CD4-positive, alpha-beta memory T cell (primary cell): ENCODE results near the gene TNNC1. TPM values are rescaled to one million over a fixed set of nuclear protein-coding genes. Genes with fewer than 3 reads are reported as not detected.

Experiments used
- CTCF ChIA-PET: fragments of 350-600 bp; sonication (Branson Sonifier 250); formaldehyde crosslinking; loops from one replicate; lab custom pipeline; 2021; ENCODE audit warnings: inconsistent platforms; ENCODE audit not compliant: partially characterized antibody; lab: Charles Lee
- POLR2A ChIA-PET: fragments of 350-600 bp; sonication (Branson Sonifier 250); formaldehyde crosslinking; loops from one replicate; lab custom pipeline; 2021; ENCODE audit not compliant: partially characterized antibody; lab: Charles Lee
- DNase-seq, 5 donors: peaks; one replicate each; pipeline versions ENCODE4 v3.0.0 to v3.0.0-alpha.2; 2020 to 2022; ENCODE audit warnings: mixed read lengths in 1 of 5
- H3K27ac ChIP-seq: one replicate; pipeline ENCODE4 v1.7.0; 2013; ENCODE audit warnings: low read depth, low read length
- H3K27me3 ChIP-seq: 2 replicates; pipeline ENCODE4 v1.7.0; 2013; ENCODE audit warnings: mild to moderate bottlenecking, low read length, moderate library complexity; ENCODE audit not compliant: insufficient read depth
- H3K36me3 ChIP-seq: 2 replicates; pipeline ENCODE4 v1.7.0; 2013; ENCODE audit warnings: mild to moderate bottlenecking, low read length, moderate library complexity; ENCODE audit not compliant: insufficient read depth
- H3K4me1 ChIP-seq: 2 replicates; pipeline ENCODE4 v1.7.0; 2013; ENCODE audit warnings: mild to moderate bottlenecking, low read length, moderate library complexity; ENCODE audit not compliant: insufficient read depth
- H3K4me3 ChIP-seq, 2 donors: one replicate each; pipeline ENCODE4 v1.7.0; 2013; ENCODE audit warnings: low read length in 2 of 2, mild to moderate bottlenecking in 1 of 2
- H3K9me3 ChIP-seq, 2 donors: one replicate each; pipeline ENCODE4 v1.7.0; 2013; ENCODE audit warnings: low read length in 2 of 2, control low read depth in 1 of 2; ENCODE audit not compliant: control insufficient read depth in 1 of 2
- H3K27ac Mint-ChIP-seq, 7 donors: one replicate each; pipeline ENCODE4 v1.8.0; 2020 to 2021; ENCODE audit warnings: mixed read lengths in 7 of 7, mild to moderate bottlenecking in 6 of 7, inconsistent platforms in 3 of 7, moderate library complexity in 3 of 7
- H3K27me3 Mint-ChIP-seq, 2 donors: one replicate each; pipeline ENCODE4 v1.8.0; 2020 to 2021; ENCODE audit warnings: mixed read lengths in 2 of 2
- H3K36me3 Mint-ChIP-seq, 2 donors: one replicate each; pipeline ENCODE4 v1.8.0; 2020 to 2021; ENCODE audit warnings: mixed read lengths in 2 of 2, inconsistent platforms in 1 of 2, mild to moderate bottlenecking in 1 of 2
- H3K4me1 Mint-ChIP-seq, 4 donors: one replicate each; pipeline ENCODE4 v1.8.0; 2020 to 2021; ENCODE audit warnings: mixed read lengths in 4 of 4, mild to moderate bottlenecking in 1 of 4
- H3K4me3 Mint-ChIP-seq, 8 donors: one replicate each; pipeline ENCODE4 v1.8.0; 2020 to 2021; ENCODE audit warnings: mixed read lengths in 8 of 8, mild to moderate bottlenecking in 7 of 8, moderate library complexity in 6 of 8, inconsistent platforms in 3 of 8
- H3K9me3 Mint-ChIP-seq, 8 donors: one replicate each; pipeline ENCODE4 v1.8.0; 2020 to 2021; ENCODE audit warnings: mixed read lengths in 8 of 8, mild to moderate bottlenecking in 5 of 8, inconsistent platforms in 3 of 8, moderate library complexity in 1 of 8
- intact Hi-C: fragments of 100-400 bp; cut with micrococcal nuclease; formaldehyde crosslinking; loops from one replicate; pipeline ENCODE4 v1.15.1; 2023
- polyA plus RNA-seq, 2 donors: library from polyadenylated mRNA; unstranded; fragments of 300-500 nt; fragmentation: Illumina TruSeq; gene quantifications; one replicate each; pipeline ENCODE4 v1.2.3, GENCODE V29; 2021
- total RNA-seq, 2 experiments: library from RNA; stranded (reverse); gene quantifications; one replicate each; pipeline ENCODE4 v1.2.3, GENCODE V29; 2021

The TNNC1 gene
- total and polyA plus RNA-seq, 4 experiments from 2014 or later: 0.92 to 7.1 (median 5.3) TPM; not detected in 1

DNA sequence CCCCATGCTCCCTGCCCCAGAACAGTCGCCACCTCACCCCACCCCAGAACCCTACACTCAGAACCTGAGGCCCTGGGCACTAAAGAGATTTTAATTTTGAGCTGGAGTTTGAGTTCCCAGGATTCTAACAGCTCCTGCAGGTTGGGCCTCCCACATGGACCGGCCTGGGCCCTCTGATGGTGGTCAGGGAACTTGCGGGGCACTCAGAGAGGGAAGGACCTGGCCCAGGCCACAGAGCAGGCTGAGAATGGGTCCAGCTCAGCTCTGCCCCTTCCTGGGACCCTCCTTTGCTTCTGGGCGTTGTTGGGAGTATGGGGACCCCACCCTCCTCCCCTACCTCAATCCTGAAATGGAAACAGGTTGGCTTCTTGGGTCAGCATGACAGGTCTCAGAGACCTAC lies 7.8 kb downstream of the TNNC1 start:
- Mint-ChIP-seq H3K27ac (no peak overlapping the region), H3K27me3 (no peaks in the 10 kb centered on the region), H3K9me3 (no peaks in the 10 kb centered on the region), H3K36me3 (no peaks in the 10 kb centered on the region), H3K4me3 (no peak overlapping the region), H3K4me1 (peaks cover 6 to 16% (median 12%) of the 10 kb centered on the region in 4 donors)
- Histone ChIP-seq H3K27ac (no peak overlapping the region), H3K27me3 (no peaks in the 10 kb centered on the region), H3K4me1 (peaks cover 14% of the 10 kb centered on the region), H3K4me3 (no peak overlapping the region), H3K9me3 (no peaks in the 10 kb centered on the region), H3K36me3 (no peaks in the 10 kb centered on the region)
- POLR2A ChIA-PET: interaction anchor here (0.9 to 2.3 kb wide), 3 partner anchors 9 to 158 kb away, joined by 3 to 13 read pairs (median 5); partner anchors contain the start of genes GLYCTK, NISCH and TNNC1
- CTCF ChIA-PET: interaction anchor here (0.6 to 7.1 kb wide), 16 partner anchors 8 to 445 kb away, joined by 3 to 107 read pairs (median 4); partner anchors contain the start of genes NISCH, TLR9 and TNNC1
- intact Hi-C loops: loop anchor here (2.0 to 5.0 kb wide), 2 partner anchors 215 to 224 kb away; no protein-coding TSS in a partner anchor
- no peak for DNase-seq

- no peaks in the 10 kb centered on the region for H3K9me3 ChIP-seq
- Mint-ChIP-seq H3K27ac (peak within 1 kb of the TSS in 3 of 7 donors; percentile 10 to 76 (median 32)), H3K4me3 (peak within 1 kb of the TSS in 3 of 8 donors; percentile 8 to 29 (median 12)), H3K27me3 (no peaks in the 10 kb centered on the region), H3K4me1 (peaks cover 6 to 16% (median 12%) of the 10 kb centered on the region in 4 donors), H3K9me3 (no peaks in the 10 kb centered on the region), H3K36me3 (no peaks in the 10 kb centered on the region)
- ChIA-PET CTCF (interaction anchor here (1.0 to 7.1 kb wide), 13 partner anchors 10 to 444 kb away, joined by 3 to 107 read pairs (median 5); partner anchors contain the start of genes NISCH and TLR9), POLR2A (interaction anchor here (0.9 to 2.3 kb wide), 3 partner anchors 10 to 158 kb away, joined by 3 to 13 read pairs (median 5); partner anchors contain the start of genes GLYCTK, NISCH and TNNC1)
- H3K4me1 ChIP-seq: peaks cover 14% of the 10 kb centered on the region
- peak; percentile 62 to 84 (median 66) for DNase-seq
- intact Hi-C loops: loop anchor here (5.0 kb wide), 1 partner anchor 223 kb away; no protein-coding TSS in a partner anchor
- no peaks in the 10 kb centered on the region for H3K36me3 ChIP-seq
- peak within 1 kb of the TSS in 1 of 2 donors; percentile 9 for H3K4me3 ChIP-seq
- H3K27me3 ChIP-seq: no peaks in the 10 kb centered on the region
- no peak within 1 kb of the TSS for H3K27ac ChIP-seq
Measured at GRCh38 chr3:52444860-52445793, 8.7 kb downstream of the TNNC1 start, which contains the start of gene SEMA3G. TSS of gene SEMA3G (minus strand) at chr3:52445103. CDS start at chr3:52445027, 76 bp downstream.

- Histone ChIP-seq H3K4me1 (peaks cover 14% of the 10 kb centered on the region), H3K4me3 (peak overlapping the region in 1 of 2 donors; percentile 9), H3K27me3 (no peaks in the 10 kb centered on the region), H3K27ac (no peak overlapping the region), H3K36me3 (no peaks in the 10 kb centered on the region), H3K9me3 (no peaks in the 10 kb centered on the region)
- Mint-ChIP-seq H3K4me3 (peak overlapping the region in 3 of 8 donors; percentile 8 to 29 (median 12)), H3K27ac (no peak overlapping the region), H3K27me3 (no peaks in the 10 kb centered on the region), H3K4me1 (peaks cover 6 to 16% (median 12%) of the 10 kb centered on the region in 4 donors), H3K36me3 (no peaks in the 10 kb centered on the region), H3K9me3 (no peaks in the 10 kb centered on the region)
- DNase-seq: no peak
- CTCF ChIA-PET: interaction anchor here (1.6 to 7.1 kb wide), 4 partner anchors 11 to 31 kb away, joined by 3 to 107 read pairs (median 66); no protein-coding TSS in a partner anchor
- intact Hi-C loops: no loop called here
- POLR2A ChIA-PET: no interaction called here
Measured at GRCh38 chr3:52443791-52444687, 9.8 kb downstream of the TNNC1 start.

DNA sequence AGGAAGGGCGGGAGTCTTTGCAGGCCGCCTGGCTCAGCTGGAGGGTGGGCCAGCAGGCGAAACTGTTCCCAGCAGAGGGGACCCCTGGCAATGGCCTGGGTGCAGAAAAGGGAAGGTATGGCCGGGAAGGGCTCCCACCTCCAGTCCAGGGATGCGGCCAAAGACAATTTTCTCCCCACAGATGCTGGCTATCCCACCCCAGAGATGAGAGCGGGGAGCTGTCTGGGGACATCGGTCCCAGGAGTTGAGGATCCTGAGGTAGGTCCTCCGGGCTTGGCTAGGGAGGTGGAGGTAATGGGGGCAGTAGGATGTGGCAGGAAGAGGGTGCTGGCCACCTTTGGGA lies 10.6 kb downstream of the TNNC1 start:
- H3K27me3 ChIP-seq: no peaks in the 10 kb centered on the region
- no peak overlapping the region for H3K27ac ChIP-seq
- Mint-ChIP-seq H3K36me3 (no peaks in the 10 kb centered on the region), H3K9me3 (no peaks in the 10 kb centered on the region), H3K4me3 (no peak overlapping the region), H3K27me3 (no peaks in the 10 kb centered on the region), H3K27ac (no peak overlapping the region), H3K4me1 (peaks cover 6 to 16% (median 12%) of the 10 kb centered on the region in 4 donors)
- H3K4me1 ChIP-seq: peaks cover 14% of the 10 kb centered on the region
- no peak overlapping the region for H3K4me3 ChIP-seq
- intact Hi-C loops: no loop called here
- POLR2A ChIA-PET: no interaction called here
- no peaks in the 10 kb centered on the region for H3K36me3 ChIP-seq
- DNase-seq: no peak
- CTCF ChIA-PET: interaction anchor here (1.6 to 7.1 kb wide), 2 partner anchors 10 to 16 kb away, joined by 3 to 51 read pairs; no protein-coding TSS in a partner anchor
- no peaks in the 10 kb centered on the region for H3K9me3 ChIP-seq

DNA sequence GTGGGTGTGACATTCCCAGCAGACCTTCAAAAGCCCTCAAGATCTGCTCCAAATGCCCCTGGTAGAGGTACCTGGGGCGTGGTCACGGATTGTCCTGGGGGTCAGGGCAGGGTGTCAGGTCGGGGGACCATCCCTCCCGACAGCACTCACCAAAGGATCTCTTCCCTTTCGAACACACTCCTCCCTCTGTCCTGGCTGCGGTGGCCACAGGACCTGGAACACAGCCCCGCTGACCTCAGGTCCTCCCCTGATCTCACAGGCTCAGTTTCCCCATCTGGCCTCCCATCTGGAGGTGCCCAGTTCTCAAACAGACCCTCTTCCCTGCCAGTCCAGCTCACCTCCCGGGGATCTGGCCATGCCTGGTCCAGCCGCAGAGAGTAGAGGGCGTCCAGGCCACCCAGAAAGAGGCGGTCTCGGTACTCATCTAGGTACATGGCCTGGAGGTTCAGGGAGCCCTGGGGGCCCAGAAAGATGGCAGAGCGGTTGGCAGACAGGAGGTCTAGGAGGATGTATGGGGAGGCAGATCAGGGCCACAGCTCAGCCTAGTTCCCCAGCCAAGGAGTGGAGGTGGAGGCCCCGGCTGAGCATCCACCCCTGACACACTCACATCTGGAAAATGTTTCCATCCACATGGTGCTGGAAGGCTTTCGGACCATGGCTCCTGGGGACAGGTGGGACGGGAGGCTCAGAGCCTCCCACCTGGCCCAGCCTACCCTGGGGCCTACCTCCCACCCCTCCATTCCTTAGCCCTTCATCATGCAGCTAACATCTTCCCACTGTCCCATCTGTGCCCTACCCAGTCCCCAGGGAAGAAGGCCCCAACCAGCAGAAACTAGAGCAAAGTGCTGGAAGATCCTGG lies 11.2 kb downstream of the TNNC1 start:
- H3K27ac Mint-ChIP-seq: no peak overlapping the region
- H3K9me3 Mint-ChIP-seq: no peaks in the 10 kb centered on the region
- Histone ChIP-seq H3K4me1 (peaks cover 14% of the 10 kb centered on the region), H3K27me3 (no peaks in the 10 kb centered on the region), H3K4me3 (no peak overlapping the region), H3K9me3 (no peaks in the 10 kb centered on the region), H3K27ac (no peak overlapping the region), H3K36me3 (no peaks in the 10 kb centered on the region)
- ChIA-PET POLR2A (interaction anchor here (0.6 kb wide), 1 partner anchor 29 kb away, joined by 4 read pairs; no protein-coding TSS in a partner anchor), CTCF (interaction anchor here (0.7 to 1.6 kb wide), 2 partner anchors 12 to 15 kb away, joined by 3 read pairs; no protein-coding TSS in a partner anchor)
- no peaks in the 10 kb centered on the region for H3K36me3 Mint-ChIP-seq
- H3K4me1 Mint-ChIP-seq: peaks cover 6 to 16% (median 12%) of the 10 kb centered on the region in 4 donors
- no peak overlapping the region for H3K4me3 Mint-ChIP-seq
- intact Hi-C loops: no loop called here
- no peak for DNase-seq
- H3K27me3 Mint-ChIP-seq: no peaks in the 10 kb centered on the region

DNA sequence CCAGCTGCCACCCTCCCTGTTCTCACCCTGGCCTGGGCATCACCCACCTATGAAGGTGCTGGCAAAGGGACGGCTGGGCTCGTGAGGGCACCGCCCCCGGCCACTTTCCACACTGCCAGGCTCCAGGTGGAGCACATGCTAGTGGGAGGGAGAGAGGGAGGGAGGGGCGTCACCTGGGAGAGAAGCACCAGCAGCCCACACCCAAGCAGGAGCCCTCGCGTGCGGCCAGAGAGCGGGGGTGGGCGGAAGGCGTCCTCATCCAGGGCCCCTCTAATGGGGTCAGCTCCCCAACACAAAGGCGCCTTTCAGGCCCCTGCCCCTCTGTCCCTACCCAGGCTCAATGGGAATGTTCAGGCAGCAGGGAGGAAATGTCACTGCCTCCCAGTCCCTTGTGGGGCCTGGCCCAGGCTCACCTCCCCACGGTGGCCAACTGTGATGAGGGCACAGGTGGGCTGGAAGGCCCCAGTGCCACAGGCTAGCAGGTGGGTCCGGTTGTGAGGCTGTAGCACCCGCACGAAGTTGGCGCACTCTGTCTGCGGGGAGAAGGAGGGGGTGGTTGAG lies 12.0 kb downstream of the TNNC1 start:
- H3K4me1 ChIP-seq: peaks cover 9% of the 10 kb centered on the region
- intact Hi-C loops: no loop called here
- no peaks in the 10 kb centered on the region for H3K9me3 ChIP-seq
- H3K27ac ChIP-seq: no peak overlapping the region
- Mint-ChIP-seq H3K27me3 (no peaks in the 10 kb centered on the region), H3K4me1 (peaks cover 2 to 12% (median 7%) of the 10 kb centered on the region in 4 donors), H3K9me3 (no peaks in the 10 kb centered on the region), H3K27ac (no peak overlapping the region), H3K36me3 (no peaks in the 10 kb centered on the region), H3K4me3 (no peak overlapping the region)
- CTCF ChIA-PET: interaction anchor here (0.7 kb wide), 1 partner anchor 13 kb away, joined by 3 read pairs; no protein-coding TSS in a partner anchor
- POLR2A ChIA-PET: interaction anchor here (0.6 kb wide), 1 partner anchor 28 kb away, joined by 4 read pairs; no protein-coding TSS in a partner anchor
- DNase-seq: no peak
- H3K4me3 ChIP-seq: no peak overlapping the region
- H3K27me3 ChIP-seq: no peaks in the 10 kb centered on the region
- H3K36me3 ChIP-seq: no peaks in the 10 kb centered on the region
